ENCODE data around the gene MYO9A.

DNA sequence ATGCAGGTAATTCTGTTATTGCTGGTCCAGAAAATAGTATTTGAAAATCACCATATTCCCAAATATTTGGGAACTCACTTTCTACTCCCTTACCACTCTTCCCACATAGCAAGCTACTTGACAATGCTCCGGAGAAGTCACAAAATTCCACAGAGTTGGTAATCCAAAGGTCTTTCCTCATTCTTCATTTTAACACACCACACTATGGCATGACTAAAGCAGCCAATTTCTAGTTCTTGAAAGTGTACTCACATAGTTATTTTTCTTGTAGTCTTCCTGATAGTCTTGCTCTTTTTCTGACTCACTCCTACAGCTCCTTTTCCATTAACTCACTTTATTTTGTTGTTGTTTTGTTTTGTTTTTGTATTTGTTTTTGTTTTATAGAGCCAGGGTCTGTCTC is 67.2 kb downstream of the MYO9A start:
- TF ChIP-seq, protein P1, sequence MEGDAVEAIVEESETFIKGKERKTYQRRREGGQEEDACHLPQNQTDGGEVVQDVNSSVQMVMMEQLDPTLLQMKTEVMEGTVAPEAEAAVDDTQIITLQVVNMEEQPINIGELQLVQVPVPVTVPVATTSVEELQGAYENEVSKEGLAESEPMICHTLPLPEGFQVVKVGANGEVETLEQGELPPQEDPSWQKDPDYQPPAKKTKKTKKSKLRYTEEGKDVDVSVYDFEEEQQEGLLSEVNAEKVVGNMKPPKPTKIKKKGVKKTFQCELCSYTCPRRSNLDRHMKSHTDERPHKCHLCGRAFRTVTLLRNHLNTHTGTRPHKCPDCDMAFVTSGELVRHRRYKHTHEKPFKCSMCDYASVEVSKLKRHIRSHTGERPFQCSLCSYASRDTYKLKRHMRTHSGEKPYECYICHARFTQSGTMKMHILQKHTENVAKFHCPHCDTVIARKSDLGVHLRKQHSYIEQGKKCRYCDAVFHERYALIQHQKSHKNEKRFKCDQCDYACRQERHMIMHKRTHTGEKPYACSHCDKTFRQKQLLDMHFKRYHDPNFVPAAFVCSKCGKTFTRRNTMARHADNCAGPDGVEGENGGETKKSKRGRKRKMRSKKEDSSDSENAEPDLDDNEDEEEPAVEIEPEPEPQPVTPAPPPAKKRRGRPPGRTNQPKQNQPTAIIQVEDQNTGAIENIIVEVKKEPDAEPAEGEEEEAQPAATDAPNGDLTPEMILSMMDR (IDR thresholded peaks at IDR 0.05) = no peak
- no peak for TF ChIP-seq POLR2A (IDR thresholded peaks at IDR 0.05)

Measured in thyroid gland (tissue), 4 donors.